HG03565 (cell line): Measurements from ENCODE around the gene PEX26.

ENCODE experiments used
- ATAC-seq: cut with Tn5 transposase; IDR thresholded peaks from one replicate; pipeline ENCODE4 v1.9.1; 2021; ENCODE audit warnings: mild to moderate bottlenecking, moderate library complexity; ENCODE audit not compliant: unreplicated experiment

PEX26 gene

GRCh38 chr22:18154821-18155390 lies 77.1 kb downstream of the PEX26 start:
- ATAC-seq, result no peak
